Mammary epithelial cell (primary cell): ENCODE measurements around the gene SHROOM4.

Experiments used
- CTCF ChIP-seq, 2 donors: IDR thresholded peaks in 1 of 2; conservative IDR thresholded peaks in 1 of 2; 2 replicates each; pipeline ENCODE4 v1.5.1; 2011 to 2012; ENCODE audit warnings: inconsistent platforms in 2 of 2, low read length in 2 of 2, mild to moderate bottlenecking in 2 of 2, control low read depth in 1 of 2, low read depth in 1 of 2; ENCODE audit not compliant: insufficient read depth in 1 of 2; ENCODE audit errors: extremely low read depth in 1 of 2
- EZH2 ChIP-seq: IDR thresholded peaks from 2 replicates; pipeline ENCODE4 v1.6.1; 2012; ENCODE audit warnings: low read length, inconsistent platforms, borderline replicate concordance

DNA sequence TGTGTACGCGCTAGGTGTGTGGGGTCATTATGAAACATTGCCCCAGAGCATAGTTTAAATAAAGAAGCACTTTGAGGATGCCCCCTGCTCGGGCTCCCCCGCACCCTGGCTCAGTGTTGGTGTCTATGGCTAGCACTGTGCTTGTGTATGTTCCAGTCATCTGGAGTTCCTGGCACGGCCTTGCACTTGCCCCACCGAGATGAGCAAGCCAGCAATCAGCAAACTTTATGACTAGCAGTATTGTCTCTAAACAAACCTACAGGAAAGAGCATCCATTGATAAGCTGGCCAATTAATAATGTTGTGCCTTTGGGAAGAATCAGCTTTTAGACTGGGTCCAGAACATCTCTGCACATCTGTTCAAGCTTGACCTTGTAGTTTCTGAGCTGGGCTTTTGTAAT, 707 bp upstream of the SHROOM4 start:
- no peak for TF ChIP-seq EZH2
- no peak for TF ChIP-seq CTCF (conservative IDR thresholded peaks at IDR 0.05 in 1 of 2, IDR thresholded peaks at IDR 0.05 in 1 of 2; ENCODE audit: extremely low read depth in 1 of 2, insufficient read depth in 1 of 2, low read depth in 1 of 2, low read length in 2 of 2)
